GM21786 (cell line): ENCODE data around the gene SATB1.
"Not testable (repeated sequence)": the region's sequence is repeated elsewhere in the genome, so short reads cannot be mapped to it uniquely, and the experiment has no call there.

Experiments used
- ATAC-seq: cut with Tn5 transposase; IDR thresholded peaks from one replicate; pipeline ENCODE4 v1.9.1; 2021; ENCODE audit not compliant: unreplicated experiment

Gene SATB1

GRCh38 chr3:18424729-18425640, at the start of gene SATB1:
Gene SATB1, minus strand, starts transcription at chr3:18425339. Its CDS starts 4,372 bp downstream, at chr3:18420967.
- peak; percentile 42 for ATAC-seq

- no peak for ATAC-seq
Observed at GRCh38 chr3:18474202-18474601, 49.1 kb upstream of the SATB1 start.

GRCh38 chr3:18469775-18470174, 44.6 kb upstream of the SATB1 start:
- ATAC-seq, result no peak

- no peak for ATAC-seq
Observed at GRCh38 chr3:18466136-18466535, 41.0 kb upstream of the SATB1 start.

- ATAC-seq, result no peak
Observed at GRCh38 chr3:18454766-18455165, 29.6 kb upstream of the SATB1 start.

- not testable (repeated sequence) for ATAC-seq
Observed at GRCh38 chr3:18449618-18450017, 24.5 kb upstream of the SATB1 start.

- no peak for ATAC-seq
Observed at GRCh38 chr3:18447720-18448119, 22.6 kb upstream of the SATB1 start.

GRCh38 chr3:18446149-18446825, 21.1 kb upstream of the SATB1 start:
- no peak for ATAC-seq

GRCh38 chr3:18445401-18446148, 20.4 kb upstream of the SATB1 start:
- no peak for ATAC-seq

- ATAC-seq, result peak; percentile 82
Observed at GRCh38 chr3:18444595-18445400, 19.7 kb upstream of the SATB1 start.

GRCh38 chr3:18443665-18444594, 18.8 kb upstream of the SATB1 start:
- no peak for ATAC-seq

- ATAC-seq, result no peak
Observed at GRCh38 chr3:18442756-18443664, 17.9 kb upstream of the SATB1 start.

GRCh38 chr3:18441551-18441950, 16.4 kb upstream of the SATB1 start:
- ATAC-seq, result no peak

GRCh38 chr3:18440066-18440722, 15.1 kb upstream of the SATB1 start:
- no peak for ATAC-seq

- ATAC-seq, result no peak
Observed at GRCh38 chr3:18439281-18439680, 14.1 kb upstream of the SATB1 start.

GRCh38 chr3:18438586-18438985, 13.4 kb upstream of the SATB1 start:
- no peak for ATAC-seq

GRCh38 chr3:18436213-18436612, 11.1 kb upstream of the SATB1 start:
- ATAC-seq, result no peak

- no peak for ATAC-seq
Observed at GRCh38 chr3:18434711-18435110, 9.6 kb upstream of the SATB1 start.
